Neural progenitor cell (in vitro differentiated cells): Measurements from ENCODE around the gene OR2H2.

Experiments used
- CTCF ChIP-seq: fragments of 200-600 bp; sonication (generic); IDR thresholded peaks from 2 replicates; pipeline ENCODE4 v1.5.1; 2017; ENCODE audit warnings: antibody characterized with exemption, mild to moderate bottlenecking
- EZH2phosphoT487 ChIP-seq: fragments of 200-600 bp; sonication (generic); IDR thresholded peaks from 2 replicates; pipeline ENCODE4 v1.6.1; 2017; ENCODE audit warnings: antibody characterized with exemption

GRCh38 chr6:29617782-29618554, 33.0 kb downstream of the OR2H2 start:
- TF ChIP-seq CTCF (peak; percentile 44), EZH2phosphoT487 (no peak)
